ENCODE data around the gene DHRS9.

DHRS9 gene

GRCh38 chr2:169091256-169091655 is 21.9 kb downstream of the DHRS9 start:
- no peak overlapping the region for H3K27ac ChIP-seq
- H3K4me3 ChIP-seq = no peak overlapping the region

GRCh38 chr2:169091761-169092519 is 22.6 kb downstream of the DHRS9 start:
- H3K4me3 ChIP-seq = no peak overlapping the region
- no peak overlapping the region for H3K27ac ChIP-seq

GRCh38 chr2:169093535-169093934 is 24.2 kb downstream of the DHRS9 start:
- H3K27ac ChIP-seq = no peak overlapping the region
- no peak overlapping the region for H3K4me3 ChIP-seq

- Histone ChIP-seq H3K4me3 (no peak overlapping the region), H3K27ac (peak overlapping the region in 1 of 21 experiments; percentile 64)
Measured at GRCh38 chr2:169094676-169095075, 25.3 kb downstream of the DHRS9 start.

- peak overlapping the region in 1 of 21 experiments; percentile 64 for H3K27ac ChIP-seq
- H3K4me3 ChIP-seq = no peak overlapping the region
Measured at GRCh38 chr2:169095621-169096105, 26.3 kb downstream of the DHRS9 start.

- no peak overlapping the region for H3K4me3 ChIP-seq
- H3K27ac ChIP-seq = peak overlapping the region in 1 of 21 experiments; percentile 78
Measured at GRCh38 chr2:169104848-169105247, 35.5 kb downstream of the DHRS9 start.

- no peak overlapping the region for H3K4me3 ChIP-seq
- peak overlapping the region in 2 of 21 experiments; percentile 46 to 78 for H3K27ac ChIP-seq
Measured at GRCh38 chr2:169105476-169105875, 36.1 kb downstream of the DHRS9 start.

- no peak overlapping the region for H3K4me3 ChIP-seq
- peak overlapping the region in 2 of 21 experiments; percentile 46 to 78 for H3K27ac ChIP-seq
Measured at GRCh38 chr2:169106134-169106533, 36.8 kb downstream of the DHRS9 start.

GRCh38 chr2:169106563-169107545 is 37.5 kb downstream of the DHRS9 start:
- Histone ChIP-seq H3K27ac (peak overlapping the region in 3 of 21 experiments; percentile 11 to 78 (median 61)), H3K4me3 (no peak overlapping the region)

- no peak overlapping the region for H3K4me3 ChIP-seq
- peak overlapping the region in 2 of 21 experiments; percentile 75 to 78 for H3K27ac ChIP-seq
Measured at GRCh38 chr2:169107645-169108044, 38.3 kb downstream of the DHRS9 start.

GRCh38 chr2:169108099-169108884 is 38.9 kb downstream of the DHRS9 start:
- Histone ChIP-seq H3K27ac (peak overlapping the region in 2 of 21 experiments; percentile 75 to 78), H3K4me3 (no peak overlapping the region)

GRCh38 chr2:169109502-169110409 is 40.4 kb downstream of the DHRS9 start:
- peak overlapping the region in 1 of 21 experiments; percentile 75 for H3K27ac ChIP-seq
- H3K4me3 ChIP-seq = no peak overlapping the region

GRCh38 chr2:169110419-169110818 is 41.1 kb downstream of the DHRS9 start:
- Histone ChIP-seq H3K27ac (peak overlapping the region in 1 of 21 experiments; percentile 1), H3K4me3 (no peak overlapping the region)

- H3K27ac ChIP-seq = no peak overlapping the region
- no peak overlapping the region for H3K4me3 ChIP-seq
Measured at GRCh38 chr2:169110916-169111315, 41.6 kb downstream of the DHRS9 start.

- Histone ChIP-seq H3K4me3 (no peak overlapping the region), H3K27ac (no peak overlapping the region)
Measured at GRCh38 chr2:169112841-169113240, 43.5 kb downstream of the DHRS9 start.

- no peak overlapping the region for H3K27ac ChIP-seq
- no peak overlapping the region for H3K4me3 ChIP-seq
Measured at GRCh38 chr2:169114056-169114455, 44.7 kb downstream of the DHRS9 start.

GRCh38 chr2:169116327-169116726 is 47.0 kb downstream of the DHRS9 start:
- Histone ChIP-seq H3K4me3 (no peak overlapping the region), H3K27ac (no peak overlapping the region)

- H3K27ac ChIP-seq = no peak overlapping the region
Measured at GRCh38 chr2:169116993-169117392, 47.6 kb downstream of the DHRS9 start.

GRCh38 chr2:169118060-169118459 is 48.7 kb downstream of the DHRS9 start:
- Histone ChIP-seq H3K27ac (no peak overlapping the region), H3K4me3 (no peak overlapping the region)

More at GRCh38 chr2:169116993-169117392, 47.6 kb downstream of the DHRS9 start:
- H3K4me3 ChIP-seq = no peak overlapping the region

All from skin epidermis (tissue), 12 donors.